Stimulated activated CD4-positive, alpha-beta T cell treated with anti-CD3 and anti-CD28 coated beads, Interleukin-1b, Interleukin-23, amount 100 ng/mL, for 4 hours (primary cell): ENCODE measurements around the gene RPS2.
"Not testable (repeated sequence)": the region's sequence is repeated elsewhere in the genome, so short reads cannot be mapped to it uniquely, and the experiment has no call there.

Experiments
- DNase-seq, 2 donors: peaks; one replicate each; pipeline ENCODE4 v3.0.0-alpha.2; 2020; ENCODE audit warnings: low read depth in 2 of 2

The RPS2 gene

DNA sequence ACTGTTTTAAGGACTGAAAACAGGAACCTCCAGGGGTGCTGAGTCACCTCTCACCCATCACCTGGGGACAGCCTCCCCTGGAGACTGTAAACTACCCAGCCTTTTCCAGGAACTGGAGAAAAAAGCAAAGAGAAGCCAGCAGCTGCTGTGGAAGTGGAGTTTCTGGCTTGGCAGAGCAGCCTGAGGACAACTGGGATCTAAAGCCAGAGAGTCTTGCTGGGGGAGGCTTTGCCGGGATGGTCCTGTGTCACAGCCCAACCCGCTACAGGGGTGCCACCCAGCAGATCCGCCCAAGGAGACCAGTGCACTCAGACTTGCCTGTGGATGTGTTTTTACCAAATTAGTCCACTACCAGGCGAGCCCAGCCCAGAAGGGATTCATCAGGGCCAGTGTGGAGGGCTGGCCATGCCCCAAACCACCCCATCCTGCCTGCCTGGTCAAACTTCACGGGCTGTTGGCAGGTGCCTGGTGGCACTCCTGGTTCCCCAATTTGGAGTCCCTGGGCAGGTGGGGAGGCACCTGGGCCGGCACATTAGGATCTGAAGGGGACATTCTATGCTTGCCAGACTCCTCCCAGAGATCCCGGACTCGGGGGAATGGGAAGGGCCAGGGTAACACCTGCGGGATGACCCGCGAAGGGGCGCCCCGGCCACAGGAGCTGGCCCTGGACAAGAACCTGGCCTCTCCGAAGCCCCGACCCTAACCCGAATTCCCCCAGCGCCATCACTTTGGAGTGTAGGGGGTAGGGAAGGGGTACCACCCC lies 22.4 kb downstream of the RPS2 start:
- no peak for DNase-seq

DNA sequence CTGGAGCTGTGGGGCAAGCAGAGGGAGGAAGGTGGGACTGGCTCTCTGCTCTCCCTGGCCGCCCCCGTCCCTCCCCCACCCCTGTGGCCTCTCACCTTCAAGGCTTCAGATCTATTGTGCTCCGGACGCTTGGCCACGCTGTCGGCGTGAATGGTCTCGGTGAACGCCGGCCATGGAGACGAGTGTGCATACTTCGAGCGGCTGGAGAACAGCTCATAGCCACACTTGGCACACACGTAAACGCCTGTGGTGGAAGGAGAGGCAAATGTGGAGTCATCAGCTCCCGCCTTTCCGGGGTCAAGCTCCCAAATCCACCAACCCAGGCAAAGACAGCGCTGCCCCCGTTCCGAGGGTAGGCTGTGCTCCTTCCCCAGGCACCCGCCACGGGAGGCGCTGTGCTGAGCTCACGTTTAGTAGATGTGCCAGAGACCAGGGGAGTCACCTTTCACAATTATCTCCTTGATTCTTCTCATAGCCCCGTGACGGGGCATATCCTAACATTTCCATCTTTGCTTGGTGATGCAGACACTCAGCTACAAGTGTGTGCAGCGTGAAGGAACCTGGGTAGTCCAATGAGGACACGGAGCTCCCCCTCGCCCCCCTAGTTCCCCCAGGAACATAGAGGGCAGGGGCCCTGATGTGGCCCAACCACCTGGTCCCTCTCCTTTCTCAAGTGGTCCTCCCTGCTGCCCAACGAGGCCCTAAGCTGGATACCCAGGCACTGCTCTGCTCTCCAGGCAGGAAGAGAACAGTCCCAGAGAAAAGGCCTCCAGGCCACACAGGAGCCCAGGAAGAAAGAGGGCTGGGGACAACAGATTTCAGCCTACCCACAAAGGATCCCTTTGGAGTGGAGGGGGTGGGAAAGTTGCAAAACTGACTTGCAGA lies 23.2 kb downstream of the RPS2 start:
- no peak for DNase-seq

- no peak for DNase-seq
These were observed 24.1 kb downstream of the RPS2 start for GRCh38 chr16:1940273-1941161.

DNA sequence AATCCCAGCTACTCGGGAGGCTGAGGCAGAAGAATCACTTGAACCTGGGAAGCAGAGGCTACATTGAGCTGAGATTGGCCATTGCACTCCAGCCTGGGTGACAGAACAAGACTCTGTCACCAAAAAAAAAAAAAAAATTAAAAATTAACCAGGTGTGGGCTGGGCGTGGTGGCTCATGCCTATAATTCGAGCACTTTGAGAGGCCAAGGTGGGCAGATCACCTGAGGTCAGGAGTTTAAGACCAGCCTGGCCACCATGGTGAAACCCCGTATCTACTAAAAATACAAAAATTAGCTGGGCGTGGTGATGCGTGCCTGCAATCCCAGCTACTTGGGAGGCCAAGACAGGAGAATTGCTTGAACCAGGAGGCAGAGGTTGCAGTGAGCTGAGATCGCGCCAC lies 24.8 kb downstream of the RPS2 start:
- not testable (repeated sequence) for DNase-seq

DNA sequence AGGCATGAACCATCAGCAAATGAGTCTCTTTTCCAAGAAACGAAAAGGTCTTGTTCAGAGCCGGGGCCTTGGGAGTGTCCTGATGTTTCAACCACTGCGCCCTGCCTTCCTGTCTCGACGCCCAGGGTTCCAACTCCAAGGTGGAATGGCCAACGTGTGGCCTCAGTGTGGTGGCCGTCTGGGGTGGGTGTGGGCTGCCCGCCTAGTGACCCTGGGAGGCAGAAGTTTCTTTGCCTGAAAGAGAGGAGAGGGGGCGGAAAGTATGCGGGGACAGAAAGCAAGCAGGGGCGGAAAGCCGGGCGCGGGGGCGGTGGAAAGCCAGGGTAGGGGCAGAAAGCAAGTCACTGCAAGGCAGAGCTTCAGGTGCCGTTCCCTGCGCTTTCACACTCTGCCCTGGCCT lies 25.7 kb downstream of the RPS2 start:
- DNase-seq, result no peak

GRCh38 chr16:1938316-1938715 lies 26.3 kb downstream of the RPS2 start:
- no peak for DNase-seq

- DNase-seq, result no peak
These were observed 27.6 kb downstream of the RPS2 start for GRCh38 chr16:1936945-1937479.

DNA sequence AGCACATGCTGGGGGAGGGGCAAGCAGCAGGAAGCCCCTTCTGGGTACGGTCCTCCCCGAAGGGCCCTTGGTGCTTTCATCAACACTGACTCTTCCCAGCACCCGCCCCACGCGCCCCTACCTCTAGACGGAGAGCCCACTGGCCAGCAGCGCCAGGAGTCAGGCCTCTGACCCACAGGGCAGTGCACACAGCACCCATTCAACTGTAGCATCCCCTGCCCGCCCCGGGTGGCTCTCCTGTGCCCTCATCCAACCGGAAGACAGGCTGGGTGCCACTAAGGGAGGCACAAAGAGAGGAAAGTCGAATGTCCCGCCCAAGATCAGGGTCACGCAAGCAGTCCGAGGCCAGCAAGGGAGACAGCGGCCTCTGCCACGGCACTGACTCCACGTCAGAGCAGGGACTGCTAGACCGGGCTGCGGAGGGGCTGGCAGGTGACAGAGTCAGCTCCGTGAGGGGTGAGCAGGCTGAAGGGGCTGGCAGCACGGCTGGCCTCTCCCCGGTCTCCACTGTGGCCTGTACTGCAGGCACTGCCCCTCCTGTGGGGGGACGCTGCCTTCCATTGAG lies 31.4 kb downstream of the RPS2 start:
- DNase-seq, result no peak

DNA sequence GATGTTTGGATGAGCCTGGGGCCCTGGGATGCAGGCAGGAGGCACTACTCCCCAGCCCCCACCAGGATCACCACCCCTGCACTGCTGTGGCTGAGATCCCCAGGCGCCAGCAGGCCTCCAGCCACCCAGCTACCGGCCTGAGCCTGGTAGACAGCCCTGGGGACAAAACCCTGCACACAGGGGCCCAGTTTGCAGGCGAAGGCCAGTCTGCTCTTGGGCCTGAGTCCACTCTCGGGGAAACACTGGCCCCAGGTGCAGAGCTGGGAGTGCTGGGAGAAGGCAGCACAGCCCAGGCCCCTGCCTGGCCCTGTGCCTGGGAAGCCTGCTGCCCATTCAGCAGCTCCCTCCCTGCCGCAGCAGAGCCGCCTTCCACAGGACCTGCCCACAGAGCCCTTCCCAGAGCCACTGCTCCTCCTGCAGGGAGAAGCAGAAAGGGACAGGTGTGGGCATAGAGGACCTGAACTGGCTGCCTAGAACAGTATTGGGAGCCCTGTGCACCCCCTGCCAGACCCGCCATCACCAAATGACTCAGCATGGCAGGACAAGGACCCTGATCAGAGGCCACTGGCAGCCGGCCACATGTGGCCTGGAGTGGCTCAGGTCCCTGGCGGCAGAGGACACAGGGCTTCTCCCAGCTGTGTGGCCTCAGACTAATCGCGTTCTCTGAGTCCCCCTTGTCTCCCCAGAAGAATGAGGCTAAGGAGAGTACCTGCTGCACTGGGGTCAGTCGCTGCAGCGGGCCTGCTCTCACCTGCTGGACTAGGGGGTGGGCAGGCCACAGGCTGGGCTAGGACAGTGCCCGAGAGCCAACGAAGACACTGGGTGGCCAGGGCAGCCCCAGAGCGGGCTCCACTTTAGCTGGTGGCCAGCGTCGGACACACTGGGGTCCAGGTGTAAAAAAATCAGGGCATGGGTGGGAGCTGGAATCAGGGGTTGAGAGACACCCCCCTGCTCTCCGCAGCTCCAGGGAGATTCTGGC lies 32.3 kb downstream of the RPS2 start:
- DNase-seq, result no peak

DNA sequence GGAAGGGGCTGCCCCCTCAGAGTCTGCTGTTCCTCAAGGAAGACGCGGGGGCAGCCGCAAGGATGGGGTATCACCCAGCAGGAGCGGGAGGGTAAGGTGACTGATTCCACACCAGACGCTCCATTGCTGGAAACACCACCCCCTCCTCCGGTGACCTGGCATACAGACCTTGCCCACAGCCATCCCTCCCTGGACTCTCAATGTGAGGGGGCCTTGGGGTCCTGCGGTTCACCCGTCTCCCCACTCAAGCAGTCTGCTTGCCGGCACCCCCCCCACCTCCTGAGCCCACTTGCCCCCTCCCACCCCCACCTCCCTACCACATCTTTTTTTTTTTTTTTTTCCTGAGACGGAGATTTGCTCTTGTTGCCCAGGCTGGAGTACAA lies 34.3 kb downstream of the RPS2 start:
- DNase-seq, result no peak

DNA sequence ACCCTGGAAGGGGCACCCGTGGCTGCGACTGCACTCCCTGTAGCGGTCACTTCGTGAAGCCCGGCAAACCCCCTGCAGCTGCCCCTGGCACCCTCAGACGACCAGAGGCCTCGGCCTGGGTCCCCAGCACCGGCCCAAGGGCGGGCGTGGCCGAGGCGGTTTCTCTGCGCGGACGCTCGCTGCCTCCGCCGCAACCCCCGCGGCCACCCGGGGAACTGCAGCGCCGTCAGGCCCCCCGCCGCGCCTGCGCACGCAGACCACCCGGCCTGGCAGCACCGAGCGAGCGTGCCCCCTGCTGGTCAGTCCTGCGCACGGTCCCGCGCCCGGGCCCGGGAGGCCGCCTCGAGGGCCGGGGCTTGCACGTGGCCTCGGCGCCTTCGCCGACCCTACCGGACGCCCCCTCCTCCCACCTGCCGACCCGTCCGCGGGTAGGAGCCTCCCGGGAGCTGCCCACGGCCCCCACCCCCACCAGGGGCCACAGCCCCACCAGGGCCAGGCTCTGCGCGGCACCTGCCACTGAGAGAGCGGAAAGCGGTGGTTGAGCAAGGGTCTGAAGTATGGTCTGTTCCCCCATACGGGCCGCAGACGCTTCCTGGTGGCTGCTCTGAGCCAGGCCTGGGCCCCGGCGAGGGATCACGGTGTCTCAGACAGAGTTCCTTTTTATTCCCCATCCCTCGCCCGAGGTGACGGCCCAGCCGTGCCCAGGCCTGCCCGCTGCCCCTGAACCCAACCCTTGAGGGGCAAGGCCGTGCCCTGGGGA lies 34.9 kb downstream of the RPS2 start:
- DNase-seq, result peak; percentile 95 to 96

DNA sequence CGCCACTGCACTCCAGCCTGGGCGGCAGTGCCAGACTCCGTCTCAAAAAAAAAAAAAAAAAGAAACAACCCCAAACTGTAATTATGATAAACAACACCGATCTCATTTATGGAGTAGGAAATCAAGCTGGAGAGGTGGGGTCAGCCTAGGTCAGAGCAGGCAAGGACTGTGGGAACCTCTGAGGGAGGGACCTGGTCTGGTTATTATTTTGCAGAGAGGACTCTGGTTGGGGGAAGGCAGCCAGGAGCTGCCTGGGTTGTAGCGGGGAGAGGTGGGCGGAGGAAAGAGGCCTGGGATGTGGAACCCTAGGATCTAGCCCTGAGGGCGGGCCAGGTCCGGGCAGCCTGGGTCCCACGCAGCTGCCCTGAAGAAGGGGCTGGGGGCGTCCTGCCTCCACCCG lies 35.5 kb downstream of the RPS2 start:
- DNase-seq, result no peak

DNA sequence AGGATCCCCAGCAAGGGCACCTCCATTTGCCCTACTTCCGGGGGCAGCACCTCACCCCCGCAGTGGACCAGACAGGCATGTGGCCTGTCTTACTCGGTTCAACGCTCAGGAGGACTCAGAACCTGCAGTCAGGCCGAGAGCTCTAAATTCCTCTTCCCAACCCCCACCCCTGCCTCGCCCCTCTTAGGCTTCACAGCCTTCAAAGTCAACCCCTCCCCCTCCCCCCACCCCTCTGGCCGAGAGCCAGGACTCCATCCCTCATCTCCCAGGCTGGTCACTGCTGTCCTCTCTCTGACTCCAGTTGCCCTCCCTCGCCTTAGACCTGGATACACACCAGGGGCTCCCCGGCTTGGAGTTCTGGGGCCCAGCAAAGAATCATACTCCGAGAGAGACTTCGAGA lies 38.4 kb downstream of the RPS2 start:
- DNase-seq, result no peak

- no peak for DNase-seq
These were observed 40.5 kb downstream of the RPS2 start for GRCh38 chr16:1924095-1924494.

- DNase-seq, result no peak
These were observed 41.2 kb downstream of the RPS2 start for GRCh38 chr16:1923299-1924034.

- no peak for DNase-seq
These were observed 42.3 kb downstream of the RPS2 start for GRCh38 chr16:1922357-1922756.

DNA sequence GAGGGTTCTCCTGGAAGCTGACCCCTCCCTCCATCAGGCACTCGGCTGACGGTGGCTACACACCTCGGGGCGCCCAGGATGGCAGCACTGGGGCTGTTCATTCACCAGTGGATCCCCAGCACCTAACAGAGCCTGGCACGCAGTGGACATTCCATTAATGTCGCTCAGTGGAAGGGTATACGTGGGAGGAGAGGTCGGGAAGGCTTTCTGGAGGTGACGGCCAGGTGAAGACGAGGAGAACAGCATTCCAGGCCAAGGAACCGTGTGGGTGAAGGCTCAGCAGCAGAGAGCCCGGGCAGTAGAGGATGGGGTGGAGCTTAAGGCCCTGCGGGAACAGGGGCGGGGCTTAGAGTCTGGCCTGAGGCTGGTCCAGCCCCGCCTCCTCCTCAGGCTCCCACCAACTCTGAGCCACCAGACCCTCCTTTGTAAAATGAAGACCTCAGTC lies 43.9 kb downstream of the RPS2 start:
- no peak for DNase-seq

- not testable (repeated sequence) for DNase-seq
These were observed 44.5 kb downstream of the RPS2 start for GRCh38 chr16:1920122-1920521.
